HG03280 (cell line): ENCODE measurements around the gene HYPK.
A peak's percentile ranks its signal among the peaks of the same experiment; 100 is the strongest.
"Not testable (repeated sequence)": the region's sequence is repeated elsewhere in the genome, so short reads cannot be mapped to it uniquely, and the experiment has no call there.

Experiments used
- ATAC-seq: cut with Tn5 transposase; IDR thresholded peaks from one replicate; pipeline ENCODE4 v1.9.1; 2021; ENCODE audit warnings: mild to moderate bottlenecking, moderate library complexity; ENCODE audit not compliant: unreplicated experiment

HYPK gene

GRCh38 chr15:43795197-43795596, 5.2 kb upstream of the HYPK start:
- no peak for ATAC-seq

DNA sequence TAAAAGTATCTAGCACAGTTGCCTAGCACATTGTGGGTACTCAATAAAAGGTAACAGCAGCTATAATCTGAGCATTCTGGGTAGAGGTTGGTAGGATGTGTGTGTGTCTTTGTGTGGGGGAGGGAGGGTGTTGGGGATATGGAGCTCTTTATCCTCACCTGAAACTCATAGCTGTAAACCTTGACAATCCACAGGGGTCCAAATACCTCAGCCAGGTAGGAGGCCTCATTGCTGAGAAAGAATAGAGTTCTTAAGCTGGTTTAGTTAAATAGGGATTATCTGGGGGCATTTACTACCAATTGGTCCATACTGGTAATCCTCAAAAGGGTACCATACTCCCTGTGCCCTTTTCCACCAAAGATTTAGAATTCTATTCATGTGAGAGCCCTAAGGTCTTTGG, 4.4 kb upstream of the HYPK start:
- ATAC-seq = no peak

DNA sequence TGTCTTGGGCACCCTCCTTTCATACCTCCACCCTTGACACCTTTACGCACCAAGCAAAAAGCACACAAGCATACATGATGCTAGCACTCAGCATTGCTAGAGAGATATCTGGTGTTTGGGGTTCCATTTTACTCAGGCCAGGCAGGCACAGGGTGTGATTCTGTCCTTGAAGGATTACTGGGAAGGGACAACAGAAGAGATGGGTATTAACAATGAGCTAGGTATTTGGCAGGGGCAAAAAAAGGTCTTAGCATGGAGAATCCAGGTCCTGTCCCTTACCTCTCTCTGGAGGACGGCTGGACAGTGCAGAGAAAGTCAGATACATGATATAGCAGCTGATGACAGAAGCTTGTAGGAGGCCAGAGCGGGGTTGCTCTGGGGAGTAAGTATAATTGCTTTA, 3.8 kb upstream of the HYPK start:
- ATAC-seq = no peak

GRCh38 chr15:43799209-43799944, 1.0 kb upstream of the HYPK start:
- ATAC-seq = no peak

DNA sequence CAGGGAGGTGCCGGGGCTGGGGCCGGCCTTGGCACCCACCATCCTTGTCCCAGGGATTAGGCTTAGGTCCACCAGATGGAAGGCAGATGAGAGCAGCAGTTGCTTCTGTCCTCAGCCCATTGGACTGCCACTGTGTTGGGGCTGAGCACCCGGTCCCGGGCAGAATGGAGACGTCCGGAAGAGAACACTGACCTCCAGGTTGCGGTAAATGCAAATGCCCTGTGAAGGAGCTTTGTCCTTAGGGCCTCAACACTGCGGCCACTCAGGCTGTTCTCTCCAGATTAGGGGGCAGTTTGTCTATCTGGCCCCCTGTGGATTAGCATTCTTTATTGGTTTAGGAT, 484 bp upstream of the HYPK start, which contains the start of gene SERINC4:
SERINC4 (minus strand) TSS at position 276 of the 341 bp plus-strand sequence; CDS start at position 42, 234 bp downstream.
- ATAC-seq = no peak

DNA sequence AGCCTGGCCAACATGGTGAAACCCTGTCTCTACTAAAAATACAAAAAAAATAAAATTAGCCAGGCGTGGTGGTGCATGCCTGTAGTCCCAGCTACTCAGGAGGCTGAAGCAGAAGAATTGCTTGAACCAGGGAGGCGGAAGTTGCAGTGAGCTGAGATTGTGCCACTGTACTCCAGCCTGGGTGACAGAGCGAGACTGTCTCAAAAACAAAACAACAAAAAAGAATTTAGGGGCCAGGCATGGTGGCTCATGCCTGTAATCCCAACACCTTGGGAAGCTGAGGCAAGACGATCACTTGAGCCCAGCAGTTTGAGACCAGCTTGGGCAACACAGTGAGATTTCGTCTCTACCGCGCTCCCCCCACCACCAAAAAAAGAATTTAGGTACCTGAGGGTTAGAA, 2.3 kb downstream of the HYPK start:
- ATAC-seq = not testable (repeated sequence)

DNA sequence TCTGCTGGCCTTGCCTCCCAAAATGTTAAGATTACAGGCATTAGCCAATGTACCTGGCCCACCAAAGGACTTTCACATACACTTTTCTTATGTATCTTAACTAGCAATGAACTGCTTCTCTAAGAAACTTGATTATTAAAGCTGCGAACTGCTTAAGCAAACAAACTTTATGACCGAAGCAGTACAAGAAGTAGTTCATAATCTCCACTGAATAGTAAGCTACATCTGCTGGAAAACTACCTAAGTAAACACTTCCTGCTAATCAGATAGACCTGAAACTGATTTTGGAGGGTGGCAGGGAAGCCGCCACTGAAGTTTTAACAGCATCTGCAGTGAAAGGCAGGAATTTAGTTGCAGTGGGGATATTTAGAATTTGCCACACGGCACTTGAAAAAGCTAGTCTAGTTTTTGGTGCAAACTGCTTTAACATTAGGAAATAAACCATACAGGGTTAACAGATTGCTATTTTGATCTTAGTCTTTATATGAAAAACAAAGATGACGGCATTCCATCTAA, 8.1 kb downstream of the HYPK start:
- ATAC-seq = no peak

DNA sequence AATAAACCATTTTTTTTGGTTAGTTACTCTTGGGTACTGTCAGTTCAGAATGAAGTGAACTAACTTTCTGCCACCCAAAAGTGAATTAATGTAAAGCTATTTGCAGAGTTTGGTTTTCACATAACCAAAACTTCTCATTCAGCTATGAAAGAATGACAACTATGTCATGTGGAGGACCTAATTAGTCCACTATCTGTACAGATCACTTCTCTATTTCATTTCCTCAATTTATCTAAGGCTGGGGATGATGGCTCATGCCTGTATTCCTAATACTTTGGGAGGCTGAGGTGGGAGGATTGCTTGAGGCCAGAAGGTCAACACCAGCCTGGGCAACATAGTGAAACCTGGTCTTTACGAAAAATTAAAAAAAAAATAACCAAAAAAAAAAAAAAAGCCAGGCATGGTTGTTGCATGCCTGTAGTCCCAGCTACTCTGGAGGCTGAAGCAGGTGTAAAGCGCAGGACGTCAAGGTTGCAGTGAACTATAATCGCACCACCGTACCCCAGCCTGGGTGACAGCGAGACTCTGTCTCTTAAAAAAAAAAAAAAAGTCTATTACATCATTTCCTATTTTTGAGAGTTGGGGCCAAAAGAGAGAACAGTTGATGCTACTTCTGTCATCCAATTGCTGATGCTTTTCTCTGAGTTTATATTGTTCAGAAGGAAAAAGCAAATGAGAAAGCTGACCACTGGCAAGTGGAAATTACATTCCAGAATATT, 8.7 kb downstream of the HYPK start:
- ATAC-seq = no peak

DNA sequence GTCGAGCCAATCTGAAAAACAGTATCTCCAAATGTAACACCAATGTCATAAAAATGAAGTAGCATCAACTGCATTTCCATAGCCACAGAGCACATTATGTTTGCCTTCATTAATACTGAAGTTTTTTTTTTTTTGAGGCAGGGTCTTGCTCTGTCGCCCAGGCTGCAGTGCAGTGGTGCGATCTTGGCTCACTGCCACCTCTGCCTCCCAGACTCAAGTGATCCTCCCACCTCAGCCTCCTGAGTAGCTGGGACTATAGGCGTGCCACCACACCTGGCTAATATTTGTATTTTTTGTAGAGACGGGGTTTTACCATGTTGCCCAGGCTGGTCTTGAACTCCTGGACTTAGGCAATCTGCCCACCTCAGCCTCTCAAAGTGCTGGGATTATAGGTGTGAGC, 14.7 kb downstream of the HYPK start:
- ATAC-seq = not testable (repeated sequence)

DNA sequence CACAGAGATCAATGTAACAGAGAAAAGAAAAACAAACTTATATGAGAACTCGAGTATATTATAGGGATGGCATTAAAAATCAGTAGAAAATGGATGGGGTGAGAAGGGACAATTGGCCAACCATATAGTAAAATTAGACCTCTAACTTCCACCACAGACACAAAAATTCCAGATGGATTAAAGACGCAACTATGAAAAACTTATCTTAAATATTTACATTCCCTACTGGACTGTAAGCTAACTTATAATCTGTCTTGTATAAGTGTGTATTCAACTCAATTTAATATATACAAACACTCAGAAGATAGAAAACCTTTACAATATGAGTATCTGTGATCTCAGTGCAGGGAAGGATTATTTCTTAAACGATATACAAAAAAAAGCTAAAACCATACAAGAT, 21.1 kb downstream of the HYPK start:
- no peak for ATAC-seq

- peak; percentile 72 for ATAC-seq
Measured at GRCh38 chr15:43824302-43825246, 24.2 kb downstream of the HYPK start, which contains the start of gene MFAP1. Gene MFAP1 (minus strand): TSS chr15:43824690. CDS start chr15:43824569, 121 bp downstream.

GRCh38 chr15:43825305-43825704, 24.9 kb downstream of the HYPK start:
- not testable (repeated sequence) for ATAC-seq

- no peak for ATAC-seq
Measured at GRCh38 chr15:43826029-43826507, 25.7 kb downstream of the HYPK start.

DNA sequence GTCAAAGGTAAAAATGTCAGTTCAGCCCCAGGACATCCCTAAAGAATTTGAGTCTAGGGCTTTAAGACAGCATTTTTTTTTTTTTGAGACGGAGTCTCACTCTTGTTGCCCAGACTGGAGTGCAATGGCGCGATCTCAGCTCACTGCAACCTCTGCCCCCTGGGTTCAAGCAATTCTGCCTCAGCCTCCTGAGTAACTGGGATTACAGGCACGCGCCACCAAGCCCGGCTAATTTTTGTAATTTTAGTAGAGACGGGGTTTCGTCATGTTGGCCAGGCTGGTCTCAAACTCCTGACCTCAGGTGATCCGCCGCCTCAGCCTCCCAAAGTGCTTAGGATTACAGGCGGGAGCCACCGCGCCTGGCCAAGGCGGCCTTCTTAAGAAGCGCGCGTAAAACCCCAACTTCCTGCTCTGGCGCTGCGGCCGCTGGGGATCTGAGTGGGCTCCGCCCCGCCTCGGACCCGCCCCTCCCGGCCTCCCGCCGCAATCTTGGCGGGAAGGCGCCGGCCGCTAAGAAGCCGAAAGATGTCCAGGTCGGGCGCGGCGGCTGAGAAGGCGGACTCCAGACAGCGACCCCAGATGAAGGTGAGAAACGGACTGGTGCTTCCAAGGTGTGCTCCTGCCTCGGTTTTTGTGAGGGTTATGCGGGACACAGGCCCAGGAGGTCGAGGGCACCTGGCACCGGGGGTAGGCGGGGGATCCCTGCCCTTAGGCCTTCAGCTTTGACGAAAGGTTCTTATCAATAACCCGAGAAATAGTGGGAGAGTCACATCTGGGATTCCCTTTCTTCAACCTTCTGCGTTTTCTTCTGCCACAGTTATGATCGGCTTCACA, 26.3 kb downstream of the HYPK start, which contains the start of gene WDR76:
WDR76 (plus strand) TSS at position 495 of the 834 bp plus-strand sequence; CDS start at position 526, 31 bp downstream.
- peak; percentile 51 for ATAC-seq

- no peak for ATAC-seq
Measured at GRCh38 chr15:43828061-43828657, 27.8 kb downstream of the HYPK start.

DNA sequence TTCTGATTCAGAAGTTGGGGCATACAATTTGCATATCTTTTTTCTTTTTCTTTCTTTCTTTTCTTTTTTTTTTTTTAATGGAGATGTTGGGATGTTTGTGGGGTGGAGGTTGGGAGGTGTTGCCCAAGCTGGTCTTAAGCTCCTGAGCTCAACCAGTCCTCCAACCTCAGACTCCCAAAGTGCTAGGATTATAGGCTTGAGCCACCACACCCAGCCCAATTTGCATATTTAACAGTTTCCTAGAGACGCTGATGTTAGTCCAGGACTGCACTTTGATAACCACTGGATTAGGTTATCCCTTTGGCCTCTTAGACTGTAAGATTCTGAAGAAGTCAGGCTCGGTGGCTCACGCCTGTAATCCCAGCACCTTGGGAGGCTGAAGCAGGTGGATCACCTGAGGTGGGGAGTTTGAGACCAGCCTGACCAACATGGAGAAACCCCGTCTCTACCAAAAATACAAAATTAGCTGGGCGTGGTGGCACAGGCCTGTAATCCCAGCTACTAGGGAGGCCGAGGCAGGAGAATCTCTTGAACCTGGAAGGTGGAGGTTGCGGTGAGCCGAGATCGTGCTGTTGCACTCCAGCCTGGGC, 29.6 kb downstream of the HYPK start:
- ATAC-seq = not testable (repeated sequence)

- ATAC-seq = not testable (repeated sequence)
Measured at GRCh38 chr15:43830691-43831275, 30.4 kb downstream of the HYPK start.

DNA sequence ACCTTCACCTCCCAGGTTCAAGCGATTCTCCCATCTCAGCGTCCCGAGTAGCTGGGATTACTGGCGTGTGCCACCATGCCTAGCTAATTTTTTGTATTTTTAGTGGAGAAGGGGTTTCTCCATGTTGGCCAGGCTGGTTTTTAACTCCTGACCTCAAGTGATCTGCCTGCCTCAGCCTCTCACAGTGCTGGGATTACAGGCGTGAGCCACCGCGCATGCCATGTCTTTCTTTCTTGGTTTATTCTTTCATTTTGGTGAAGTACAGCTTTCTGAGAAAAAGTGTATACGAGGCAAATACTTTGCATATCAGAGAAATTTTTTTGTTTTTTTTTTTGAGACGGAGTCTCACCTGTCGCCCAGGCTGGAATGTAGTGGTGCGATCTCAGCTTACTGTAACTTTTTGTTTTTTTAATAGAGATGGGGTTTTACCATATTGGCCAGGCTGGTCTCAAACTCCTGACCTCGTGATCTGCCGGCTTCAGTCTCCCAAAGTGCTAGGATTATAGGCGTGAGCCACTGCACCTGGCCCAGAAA, 31.2 kb downstream of the HYPK start:
- not testable (repeated sequence) for ATAC-seq
